SK-N-SH treated with all-trans-retinoic acid at 6 μM for 48 hours (cell line): ENCODE results near the gene MET.

Source experiments
- ATAC-seq: fragments of 200-7000 bp; cut with Tn5 transposase; 3 replicates; pipeline ENCODE4 v1.9.1; 2020; ENCODE audit warnings: mild to moderate bottlenecking, moderate library complexity
- ARNTL ChIP-seq: fragments of 450-650 bp; formaldehyde crosslinking; IDR thresholded peaks from 2 replicates; pipeline ENCODE4 v1.5.0; 2020; ENCODE audit warnings: low read depth, mild to moderate bottlenecking, moderate library complexity, borderline replicate concordance
- BACH2 ChIP-seq: fragments of 250-450 bp; sonication (Bioruptor Pico); IDR thresholded peaks from 2 replicates; pipeline ENCODE4 v1.9.0; 2021; ENCODE audit warnings: mild to moderate bottlenecking, borderline replicate concordance
- CSDC2 ChIP-seq: fragments of 250-450 bp; sonication (Bioruptor Pico); IDR thresholded peaks from 2 replicates; pipeline ENCODE4 v1.5.0; 2020; ENCODE audit warnings: mild to moderate bottlenecking, moderate library complexity
- ESRRG ChIP-seq: fragments of 250-450 bp; sonication (Bioruptor Pico); IDR thresholded peaks from 2 replicates; pipeline ENCODE4 v1.6.1; 2021; ENCODE audit warnings: mild to moderate bottlenecking
- GLIS3 ChIP-seq: fragments of 250-450 bp; sonication (Bioruptor Pico); IDR thresholded peaks from 2 replicates; pipeline ENCODE4 v1.5.0; 2020; ENCODE audit warnings: mild to moderate bottlenecking, moderate library complexity
- ISL1 ChIP-seq: fragments of 250-450 bp; sonication (Bioruptor Pico); IDR thresholded peaks from 2 replicates; pipeline ENCODE4 v2.1.2; 2022; ENCODE audit warnings: mild to moderate bottlenecking, moderate library complexity
- OSR1 ChIP-seq: fragments of 250-450 bp; sonication (Bioruptor Pico); IDR thresholded peaks from 2 replicates; pipeline ENCODE4 v1.8.0; 2022; ENCODE audit warnings: moderate library complexity, mild to moderate bottlenecking, inconsistent platforms
- PPARA ChIP-seq: fragments of 250-450 bp; sonication (Bioruptor Pico); IDR thresholded peaks from 2 replicates; pipeline ENCODE4 v1.5.0; 2020; ENCODE audit warnings: mild to moderate bottlenecking, borderline replicate concordance
- RARB ChIP-seq: fragments of 250-450 bp; sonication (Bioruptor Pico); IDR thresholded peaks from 2 replicates; pipeline ENCODE4 v1.8.0; 2021; ENCODE audit warnings: mild to moderate bottlenecking, moderate library complexity
- TCF4 ChIP-seq: fragments of 250-450 bp; sonication (Bioruptor Pico); IDR thresholded peaks from 2 replicates; pipeline ENCODE4 v1.8.0; 2021; ENCODE audit warnings: mild to moderate bottlenecking, moderate library complexity, borderline replicate concordance
- TOX ChIP-seq: fragments of 250-450 bp; sonication (Bioruptor Pico); IDR thresholded peaks from 2 replicates; pipeline ENCODE4 v1.8.0; 2021; ENCODE audit warnings: mild to moderate bottlenecking, moderate library complexity, borderline replicate concordance
- ZC3H10 ChIP-seq: fragments of 250-450 bp; sonication (Bioruptor Pico); IDR thresholded peaks from 2 replicates; pipeline ENCODE4 v1.5.1; 2021; ENCODE audit warnings: mild to moderate bottlenecking, moderate library complexity
- ZFP3 ChIP-seq: fragments of 250-450 bp; sonication (Bioruptor Pico); IDR thresholded peaks from 2 replicates; pipeline ENCODE4 v1.5.0; 2020; ENCODE audit warnings: mild to moderate bottlenecking, moderate library complexity
- ZNF565 ChIP-seq: fragments of 450-650 bp; formaldehyde crosslinking; conservative IDR thresholded peaks from 2 replicates; pipeline ENCODE4 v1.5.0; 2020; ENCODE audit warnings: low read depth, mild to moderate bottlenecking, moderate library complexity
- ZNF70 ChIP-seq: fragments of 450-650 bp; formaldehyde crosslinking; IDR thresholded peaks from 2 replicates; pipeline ENCODE4 v1.5.0; 2020; ENCODE audit warnings: mild to moderate bottlenecking, moderate library complexity
- ZNF8 ChIP-seq: fragments of 450-650 bp; formaldehyde crosslinking; IDR thresholded peaks from 2 replicates; pipeline ENCODE4 v1.5.0; 2020; ENCODE audit warnings: mild to moderate bottlenecking, moderate library complexity
- TF ChIP-seq, protein P1 (sequence below): fragments of 250-450 bp; sonication (Bioruptor Pico); IDR thresholded peaks from 2 replicates; pipeline ENCODE4 v1.5.1; 2021; ENCODE audit warnings: mild to moderate bottlenecking, moderate library complexity
- TF ChIP-seq, protein P2 (sequence below): fragments of 250-450 bp; sonication (Bioruptor Pico); IDR thresholded peaks from 2 replicates; pipeline ENCODE4 v1.8.0; 2020; ENCODE audit warnings: mild to moderate bottlenecking, moderate library complexity, borderline replicate concordance
- TF ChIP-seq, protein P3 (sequence below): fragments of 250-450 bp; sonication (Bioruptor Pico); IDR thresholded peaks from 2 replicates; pipeline ENCODE4 v1.5.0; 2020; ENCODE audit warnings: mild to moderate bottlenecking, moderate library complexity
- TF ChIP-seq, protein P4 (sequence below): fragments of 250-450 bp; sonication (Bioruptor Pico); IDR thresholded peaks from 2 replicates; pipeline ENCODE4 v1.5.1; 2020; ENCODE audit warnings: low read depth, mild to moderate bottlenecking, moderate library complexity
- TF ChIP-seq, protein P5 (sequence below): fragments of 250-450 bp; sonication (Bioruptor Pico); IDR thresholded peaks from 2 replicates; pipeline ENCODE4 v1.8.0; 2021; ENCODE audit warnings: low read depth, mild to moderate bottlenecking, moderate library complexity, borderline replicate concordance

MET gene

DNA sequence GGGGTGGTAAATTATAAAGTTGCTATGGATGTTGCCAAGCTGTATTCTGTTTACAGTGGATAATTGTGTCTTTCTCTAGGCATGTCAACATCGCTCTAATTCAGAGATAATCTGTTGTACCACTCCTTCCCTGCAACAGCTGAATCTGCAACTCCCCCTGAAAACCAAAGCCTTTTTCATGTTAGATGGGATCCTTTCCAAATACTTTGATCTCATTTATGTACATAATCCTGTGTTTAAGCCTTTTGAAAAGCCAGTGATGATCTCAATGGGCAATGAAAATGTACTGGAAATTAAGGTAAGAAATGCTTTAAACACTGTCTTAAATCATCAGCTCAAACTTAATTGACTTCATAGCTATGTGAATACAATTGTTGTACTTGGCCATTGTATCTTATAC is 91.0 kb downstream of the MET start:
- no peak for ATAC-seq
- TF ChIP-seq TCF4 (CRISPR knock-in tag) (no peak), CSDC2 (CRISPR knock-in tag) (no peak), ZC3H10 (CRISPR knock-in tag) (no peak), ZFP3 (CRISPR knock-in tag) (no peak), PPARA (CRISPR knock-in tag) (no peak), TOX (CRISPR knock-in tag) (no peak), RARB (CRISPR knock-in tag) (no peak), ISL1 (CRISPR knock-in tag) (no peak), ARNTL (CRISPR knock-in tag) (no peak), BACH2 (CRISPR knock-in tag) (no peak), ZNF70 (CRISPR knock-in tag) (no peak), GLIS3 (CRISPR knock-in tag) (no peak), ZNF8 (no peak), ESRRG (CRISPR knock-in tag) (no peak)
- TF ChIP-seq, protein P1, sequence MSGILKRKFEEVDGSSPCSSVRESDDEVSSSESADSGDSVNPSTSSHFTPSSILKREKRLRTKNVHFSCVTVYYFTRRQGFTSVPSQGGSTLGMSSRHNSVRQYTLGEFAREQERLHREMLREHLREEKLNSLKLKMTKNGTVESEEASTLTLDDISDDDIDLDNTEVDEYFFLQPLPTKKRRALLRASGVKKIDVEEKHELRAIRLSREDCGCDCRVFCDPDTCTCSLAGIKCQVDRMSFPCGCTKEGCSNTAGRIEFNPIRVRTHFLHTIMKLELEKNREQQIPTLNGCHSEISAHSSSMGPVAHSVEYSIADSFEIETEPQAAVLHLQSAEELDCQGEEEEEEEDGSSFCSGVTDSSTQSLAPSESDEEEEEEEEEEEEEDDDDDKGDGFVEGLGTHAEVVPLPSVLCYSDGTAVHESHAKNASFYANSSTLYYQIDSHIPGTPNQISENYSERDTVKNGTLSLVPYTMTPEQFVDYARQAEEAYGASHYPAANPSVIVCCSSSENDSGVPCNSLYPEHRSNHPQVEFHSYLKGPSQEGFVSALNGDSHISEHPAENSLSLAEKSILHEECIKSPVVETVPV (CRISPR knock-in tag) = no peak
- TF ChIP-seq, protein P2, sequence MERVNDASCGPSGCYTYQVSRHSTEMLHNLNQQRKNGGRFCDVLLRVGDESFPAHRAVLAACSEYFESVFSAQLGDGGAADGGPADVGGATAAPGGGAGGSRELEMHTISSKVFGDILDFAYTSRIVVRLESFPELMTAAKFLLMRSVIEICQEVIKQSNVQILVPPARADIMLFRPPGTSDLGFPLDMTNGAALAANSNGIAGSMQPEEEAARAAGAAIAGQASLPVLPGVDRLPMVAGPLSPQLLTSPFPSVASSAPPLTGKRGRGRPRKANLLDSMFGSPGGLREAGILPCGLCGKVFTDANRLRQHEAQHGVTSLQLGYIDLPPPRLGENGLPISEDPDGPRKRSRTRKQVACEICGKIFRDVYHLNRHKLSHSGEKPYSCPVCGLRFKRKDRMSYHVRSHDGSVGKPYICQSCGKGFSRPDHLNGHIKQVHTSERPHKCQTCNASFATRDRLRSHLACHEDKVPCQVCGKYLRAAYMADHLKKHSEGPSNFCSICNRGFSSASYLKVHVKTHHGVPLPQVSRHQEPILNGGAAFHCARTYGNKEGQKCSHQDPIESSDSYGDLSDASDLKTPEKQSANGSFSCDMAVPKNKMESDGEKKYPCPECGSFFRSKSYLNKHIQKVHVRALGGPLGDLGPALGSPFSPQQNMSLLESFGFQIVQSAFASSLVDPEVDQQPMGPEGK = no peak
- TF ChIP-seq, protein P3, sequence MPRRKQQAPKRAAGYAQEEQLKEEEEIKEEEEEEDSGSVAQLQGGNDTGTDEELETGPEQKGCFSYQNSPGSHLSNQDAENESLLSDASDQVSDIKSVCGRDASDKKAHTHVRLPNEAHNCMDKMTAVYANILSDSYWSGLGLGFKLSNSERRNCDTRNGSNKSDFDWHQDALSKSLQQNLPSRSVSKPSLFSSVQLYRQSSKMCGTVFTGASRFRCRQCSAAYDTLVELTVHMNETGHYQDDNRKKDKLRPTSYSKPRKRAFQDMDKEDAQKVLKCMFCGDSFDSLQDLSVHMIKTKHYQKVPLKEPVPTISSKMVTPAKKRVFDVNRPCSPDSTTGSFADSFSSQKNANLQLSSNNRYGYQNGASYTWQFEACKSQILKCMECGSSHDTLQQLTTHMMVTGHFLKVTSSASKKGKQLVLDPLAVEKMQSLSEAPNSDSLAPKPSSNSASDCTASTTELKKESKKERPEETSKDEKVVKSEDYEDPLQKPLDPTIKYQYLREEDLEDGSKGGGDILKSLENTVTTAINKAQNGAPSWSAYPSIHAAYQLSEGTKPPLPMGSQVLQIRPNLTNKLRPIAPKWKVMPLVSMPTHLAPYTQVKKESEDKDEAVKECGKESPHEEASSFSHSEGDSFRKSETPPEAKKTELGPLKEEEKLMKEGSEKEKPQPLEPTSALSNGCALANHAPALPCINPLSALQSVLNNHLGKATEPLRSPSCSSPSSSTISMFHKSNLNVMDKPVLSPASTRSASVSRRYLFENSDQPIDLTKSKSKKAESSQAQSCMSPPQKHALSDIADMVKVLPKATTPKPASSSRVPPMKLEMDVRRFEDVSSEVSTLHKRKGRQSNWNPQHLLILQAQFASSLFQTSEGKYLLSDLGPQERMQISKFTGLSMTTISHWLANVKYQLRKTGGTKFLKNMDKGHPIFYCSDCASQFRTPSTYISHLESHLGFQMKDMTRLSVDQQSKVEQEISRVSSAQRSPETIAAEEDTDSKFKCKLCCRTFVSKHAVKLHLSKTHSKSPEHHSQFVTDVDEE (CRISPR knock-in tag) = no peak
- TF ChIP-seq, protein P4, sequence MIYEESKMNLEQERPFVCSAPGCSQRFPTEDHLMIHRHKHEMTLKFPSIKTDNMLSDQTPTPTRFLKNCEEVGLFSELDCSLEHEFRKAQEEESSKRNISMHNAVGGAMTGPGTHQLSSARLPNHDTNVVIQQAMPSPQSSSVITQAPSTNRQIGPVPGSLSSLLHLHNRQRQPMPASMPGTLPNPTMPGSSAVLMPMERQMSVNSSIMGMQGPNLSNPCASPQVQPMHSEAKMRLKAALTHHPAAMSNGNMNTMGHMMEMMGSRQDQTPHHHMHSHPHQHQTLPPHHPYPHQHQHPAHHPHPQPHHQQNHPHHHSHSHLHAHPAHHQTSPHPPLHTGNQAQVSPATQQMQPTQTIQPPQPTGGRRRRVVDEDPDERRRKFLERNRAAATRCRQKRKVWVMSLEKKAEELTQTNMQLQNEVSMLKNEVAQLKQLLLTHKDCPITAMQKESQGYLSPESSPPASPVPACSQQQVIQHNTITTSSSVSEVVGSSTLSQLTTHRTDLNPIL (CRISPR knock-in tag) = no peak
- TF ChIP-seq, protein P5, sequence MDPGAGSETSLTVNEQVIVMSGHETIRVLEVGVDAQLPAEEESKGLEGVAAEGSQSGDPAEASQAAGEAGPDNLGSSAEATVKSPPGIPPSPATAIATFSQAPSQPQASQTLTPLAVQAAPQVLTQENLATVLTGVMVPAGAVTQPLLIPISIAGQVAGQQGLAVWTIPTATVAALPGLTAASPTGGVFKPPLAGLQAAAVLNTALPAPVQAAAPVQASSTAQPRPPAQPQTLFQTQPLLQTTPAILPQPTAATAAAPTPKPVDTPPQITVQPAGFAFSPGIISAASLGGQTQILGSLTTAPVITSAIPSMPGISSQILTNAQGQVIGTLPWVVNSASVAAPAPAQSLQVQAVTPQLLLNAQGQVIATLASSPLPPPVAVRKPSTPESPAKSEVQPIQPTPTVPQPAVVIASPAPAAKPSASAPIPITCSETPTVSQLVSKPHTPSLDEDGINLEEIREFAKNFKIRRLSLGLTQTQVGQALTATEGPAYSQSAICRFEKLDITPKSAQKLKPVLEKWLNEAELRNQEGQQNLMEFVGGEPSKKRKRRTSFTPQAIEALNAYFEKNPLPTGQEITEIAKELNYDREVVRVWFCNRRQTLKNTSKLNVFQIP (CRISPR knock-in tag) = no peak

DNA sequence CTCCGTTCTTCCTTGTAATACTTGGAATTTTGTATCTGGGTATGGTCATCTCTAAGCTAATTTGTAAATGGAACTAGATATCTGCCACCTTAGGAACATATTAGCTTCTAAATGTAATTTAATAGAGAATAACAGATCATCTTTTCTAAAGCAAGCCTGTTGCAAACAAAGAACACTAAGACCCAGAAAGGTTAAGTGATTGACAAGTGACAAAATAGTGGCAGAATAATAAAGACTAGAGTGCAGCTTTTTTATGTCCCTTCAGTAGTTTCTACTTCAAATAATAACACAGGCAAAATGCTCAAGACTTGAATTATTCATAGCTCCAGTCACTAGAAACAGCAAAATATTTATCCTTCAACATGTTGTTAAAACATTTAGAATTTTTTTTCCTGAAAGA is 91.7 kb downstream of the MET start:
- no peak for ATAC-seq
- TF ChIP-seq GLIS3 (CRISPR knock-in tag) (no peak), ZFP3 (CRISPR knock-in tag) (no peak), ESRRG (CRISPR knock-in tag) (no peak), OSR1 (CRISPR knock-in tag) (no peak), TCF4 (CRISPR knock-in tag) (no peak), ZNF565 (CRISPR knock-in tag) (no peak), ZNF70 (CRISPR knock-in tag) (no peak), ZNF8 (no peak), ZC3H10 (CRISPR knock-in tag) (no peak), ISL1 (CRISPR knock-in tag) (no peak)
- TF ChIP-seq, protein P1 (CRISPR knock-in tag) = no peak
- TF ChIP-seq, protein P3 (CRISPR knock-in tag) = no peak
- TF ChIP-seq, protein P2 = no peak
- TF ChIP-seq, protein P4 (CRISPR knock-in tag) = no peak
